Gastroesophageal sphincter (tissue), 3 donors: ENCODE results near the gene NR2F6.

Source experiments
- EP300 ChIP-seq: sonication (generic); formaldehyde crosslinking; IDR thresholded peaks from one replicate; pipeline ENCODE4 v1.6.1; 2017; ENCODE audit warnings: antibody characterized with exemption, mild to moderate bottlenecking
- POLR2A ChIP-seq, 2 donors: fragments of 450-650 bp; IDR thresholded peaks; one replicate each; pipeline ENCODE4 v1.6.1; 2017; ENCODE audit warnings: antibody characterized with exemption in 2 of 2, mild to moderate bottlenecking in 2 of 2, moderate library complexity in 1 of 2
- TF ChIP-seq, protein P1 (sequence below), 4 experiments: fragments of 200-600 bp in 2 of 4; fragments of 450-650 bp in 2 of 4; sonication (generic) in 1 of 4; IDR thresholded peaks; one replicate each; pipeline ENCODE4 v1.5.1; 2017 to 2019; ENCODE audit warnings: antibody characterized with exemption in 4 of 4, mild to moderate bottlenecking in 2 of 4, moderate library complexity in 2 of 4

DNA sequence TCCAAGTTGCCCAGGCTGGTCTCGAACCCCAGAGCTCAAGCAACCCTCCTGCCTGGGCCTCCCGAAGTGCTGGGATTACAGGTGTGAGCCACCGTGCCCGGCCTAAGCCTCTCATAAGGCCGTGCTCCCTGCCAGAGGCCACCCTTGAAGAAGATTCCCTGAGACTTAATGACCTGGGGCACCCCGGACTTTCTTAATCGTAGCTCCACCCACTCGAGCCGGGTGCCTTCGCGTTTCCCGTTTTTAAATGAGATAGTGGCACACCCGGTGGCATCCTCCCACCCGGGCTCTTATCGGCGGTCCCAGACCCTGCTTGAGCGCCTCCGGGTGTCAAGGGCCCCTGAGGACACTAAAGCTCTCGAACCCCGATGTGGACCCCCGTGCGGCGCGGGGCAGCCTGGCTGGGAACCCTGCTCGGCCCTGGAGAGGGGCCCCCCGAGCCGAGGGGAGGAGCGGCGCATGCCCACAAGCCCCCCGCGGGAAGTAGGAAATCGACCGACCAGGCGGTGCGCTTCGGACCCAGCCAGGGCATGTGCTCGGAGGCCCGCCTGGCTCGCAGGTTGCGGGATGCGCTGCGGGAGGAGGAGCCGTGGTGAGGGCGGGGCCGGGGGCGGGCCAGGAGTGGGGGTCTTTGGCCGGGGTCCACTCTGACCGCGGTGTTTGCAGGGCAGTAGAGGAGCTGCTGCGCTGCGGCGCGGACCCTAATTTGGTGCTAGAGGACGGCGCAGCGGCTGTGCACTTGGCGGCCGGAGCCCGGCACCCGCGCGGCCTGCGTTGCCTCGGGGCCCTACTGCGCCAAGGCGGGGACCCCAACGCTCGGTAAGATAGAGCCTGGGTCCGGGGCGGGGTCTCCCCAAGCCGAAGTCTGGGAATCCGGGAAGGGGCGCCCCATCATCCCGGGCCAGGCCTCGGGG is 35.9 kb upstream of the NR2F6 start, which contains the start of gene ANKLE1:
- TF ChIP-seq, protein P1, sequence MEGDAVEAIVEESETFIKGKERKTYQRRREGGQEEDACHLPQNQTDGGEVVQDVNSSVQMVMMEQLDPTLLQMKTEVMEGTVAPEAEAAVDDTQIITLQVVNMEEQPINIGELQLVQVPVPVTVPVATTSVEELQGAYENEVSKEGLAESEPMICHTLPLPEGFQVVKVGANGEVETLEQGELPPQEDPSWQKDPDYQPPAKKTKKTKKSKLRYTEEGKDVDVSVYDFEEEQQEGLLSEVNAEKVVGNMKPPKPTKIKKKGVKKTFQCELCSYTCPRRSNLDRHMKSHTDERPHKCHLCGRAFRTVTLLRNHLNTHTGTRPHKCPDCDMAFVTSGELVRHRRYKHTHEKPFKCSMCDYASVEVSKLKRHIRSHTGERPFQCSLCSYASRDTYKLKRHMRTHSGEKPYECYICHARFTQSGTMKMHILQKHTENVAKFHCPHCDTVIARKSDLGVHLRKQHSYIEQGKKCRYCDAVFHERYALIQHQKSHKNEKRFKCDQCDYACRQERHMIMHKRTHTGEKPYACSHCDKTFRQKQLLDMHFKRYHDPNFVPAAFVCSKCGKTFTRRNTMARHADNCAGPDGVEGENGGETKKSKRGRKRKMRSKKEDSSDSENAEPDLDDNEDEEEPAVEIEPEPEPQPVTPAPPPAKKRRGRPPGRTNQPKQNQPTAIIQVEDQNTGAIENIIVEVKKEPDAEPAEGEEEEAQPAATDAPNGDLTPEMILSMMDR (IDR thresholded peaks at IDR 0.05): no peak
- TF ChIP-seq POLR2A (IDR thresholded peaks at IDR 0.05): no peak
- TF ChIP-seq EP300: no peak
